H9 (cell line): Measurements from ENCODE around the gene TNFRSF1B. TPM values are rescaled to one million over a fixed set of nuclear protein-coding genes. Genes with fewer than 3 reads are reported as not detected.

ENCODE experiments used
- DNase-seq: peaks from one replicate; pipeline ENCODE4 v3.0.0-alpha.2; 2017
- H2AFZ ChIP-seq: one replicate; pipeline ENCODE4 v1.6.1; 2013; ENCODE audit warnings: mild to moderate bottlenecking, low read length, control low read depth, moderate library complexity
- H2AK5ac ChIP-seq: 2 replicates; pipeline ENCODE4 v1.6.1; 2013; ENCODE audit warnings: low read length, control low read depth, mixed read lengths; ENCODE audit not compliant: insufficient read length
- H2BK120ac ChIP-seq: one replicate; pipeline ENCODE4 v1.6.1; 2013; ENCODE audit warnings: low read depth, mild to moderate bottlenecking, low read length, control low read depth, inconsistent platforms; ENCODE audit not compliant: poor library complexity, severe bottlenecking
- H2BK12ac ChIP-seq: 2 replicates; pipeline ENCODE4 v1.6.1; 2013; ENCODE audit warnings: low read length, control low read depth, mixed read lengths, low read depth; ENCODE audit not compliant: insufficient read length
- H2BK15ac ChIP-seq: 2 replicates; pipeline ENCODE4 v1.6.1; 2013; ENCODE audit warnings: low read depth, low read length, control low read depth
- H2BK20ac ChIP-seq: one replicate; pipeline ENCODE4 v1.6.1; 2013; ENCODE audit warnings: low read depth, mild to moderate bottlenecking, low read length, control low read depth, inconsistent platforms; ENCODE audit not compliant: poor library complexity, severe bottlenecking
- H2BK5ac ChIP-seq: 2 replicates; pipeline ENCODE4 v1.6.1; 2013; ENCODE audit warnings: low read length, control low read depth, mixed read lengths; ENCODE audit not compliant: insufficient read length
- H3K14ac ChIP-seq: 2 replicates; pipeline ENCODE4 v1.6.1; 2013; ENCODE audit warnings: low read length, control low read depth; ENCODE audit not compliant: insufficient read depth
- H3K18ac ChIP-seq: 2 replicates; pipeline ENCODE4 v1.6.1; 2013; ENCODE audit warnings: low read depth, mild to moderate bottlenecking, mixed read lengths, low read length, control low read depth; ENCODE audit not compliant: insufficient read length
- H3K23ac ChIP-seq: 2 replicates; pipeline ENCODE4 v1.6.1; 2013; ENCODE audit warnings: low read length, control low read depth, mixed read lengths, low read depth; ENCODE audit not compliant: insufficient read length
- H3K23me2 ChIP-seq: 2 replicates; pipeline ENCODE4 v1.6.1; 2013; ENCODE audit warnings: low read depth, mild to moderate bottlenecking, mixed read lengths, low read length, control low read depth; ENCODE audit not compliant: insufficient read length, poor library complexity, severe bottlenecking
- H3K27ac ChIP-seq: 2 replicates; pipeline ENCODE4 v1.5.1; 2013; ENCODE audit warnings: low read length, control low read depth, mixed read lengths, low read depth; ENCODE audit not compliant: insufficient read length
- H3K27me3 ChIP-seq: 2 replicates; pipeline ENCODE4 v1.6.1; 2013; ENCODE audit warnings: low read length, control low read depth, inconsistent platforms; ENCODE audit not compliant: insufficient read depth
- H3K4ac ChIP-seq: 2 replicates; pipeline ENCODE4 v1.6.1; 2013; ENCODE audit warnings: low read depth, mild to moderate bottlenecking, control low read depth, inconsistent platforms, low read length, moderate library complexity
- H3K4me1 ChIP-seq: 2 replicates; pipeline ENCODE4 v1.6.1; 2013; ENCODE audit warnings: low read length, control low read depth, inconsistent platforms; ENCODE audit not compliant: insufficient read depth
- H3K4me2 ChIP-seq: 2 replicates; pipeline ENCODE4 v1.6.1; 2013; ENCODE audit warnings: low read length, control low read depth, mixed read lengths; ENCODE audit not compliant: insufficient read length, insufficient read depth
- H3K56ac ChIP-seq: 2 replicates; pipeline ENCODE4 v1.6.1; 2013; ENCODE audit warnings: low read depth, mild to moderate bottlenecking, mixed read lengths, low read length, control low read depth; ENCODE audit not compliant: insufficient read length
- H3K79me1 ChIP-seq: 2 replicates; pipeline ENCODE4 v1.6.1; 2013; ENCODE audit warnings: low read depth, mild to moderate bottlenecking, moderate library complexity, low read length, control low read depth, inconsistent platforms; ENCODE audit not compliant: insufficient read depth, poor library complexity, severe bottlenecking
- H3K79me2 ChIP-seq: 2 replicates; pipeline ENCODE4 v1.6.1; 2013; ENCODE audit warnings: low read length, control low read depth, inconsistent platforms; ENCODE audit not compliant: insufficient read depth
- H3K9ac ChIP-seq: 2 replicates; pipeline ENCODE4 v1.6.1; 2013; ENCODE audit warnings: low read length, control low read depth, mixed read lengths; ENCODE audit not compliant: insufficient read length; ENCODE audit errors: extremely low read depth
- H3K9me3 ChIP-seq: one replicate; pipeline ENCODE4 v1.6.1; 2013; ENCODE audit warnings: low read depth, low read length, inconsistent platforms; ENCODE audit not compliant: control insufficient read depth
- H3T11ph ChIP-seq: one replicate; pipeline ENCODE4 v1.6.1; 2013; ENCODE audit warnings: mild to moderate bottlenecking, low read length, control low read depth, inconsistent platforms
- H4K20me1 ChIP-seq: one replicate; pipeline ENCODE4 v1.6.1; 2013; ENCODE audit not compliant: control insufficient read depth, insufficient read length, insufficient read depth
- H4K5ac ChIP-seq: 2 replicates; pipeline ENCODE4 v1.6.1; 2013; ENCODE audit warnings: low read depth, mild to moderate bottlenecking, mixed read lengths, low read length, control low read depth; ENCODE audit not compliant: insufficient read length
- H4K8ac ChIP-seq: replicated peaks from 2 replicates; pipeline ENCODE4 v1.6.1; 2013; ENCODE audit warnings: low read length, control low read depth, mixed read lengths, low read depth; ENCODE audit not compliant: insufficient read length
- H4K91ac ChIP-seq: 2 replicates; pipeline ENCODE4 v1.6.1; 2013; ENCODE audit warnings: low read depth, mild to moderate bottlenecking, moderate library complexity, mixed read lengths, low read length, control low read depth; ENCODE audit not compliant: insufficient read length
- H3K27ac Mint-ChIP-seq, 3 experiments: 2 replicates in 2 of 3; 3 replicates in 1 of 3; pipeline ENCODE4 v1.8.0; 2020 to 2021; ENCODE audit warnings: mixed read lengths in 3 of 3, mild to moderate bottlenecking in 1 of 3, moderate library complexity in 1 of 3
- H3K27me3 Mint-ChIP-seq: 2 replicates; pipeline ENCODE4 v1.8.0; 2021; ENCODE audit warnings: low read depth, mild to moderate bottlenecking, moderate library complexity, mixed read lengths
- H3K36me3 Mint-ChIP-seq, 3 experiments: 2 replicates in 2 of 3; 3 replicates in 1 of 3; pipeline ENCODE4 v1.8.0; 2020 to 2021; ENCODE audit warnings: low read depth in 3 of 3, mixed read lengths in 3 of 3; ENCODE audit not compliant: insufficient read depth in 1 of 3
- H3K4me1 Mint-ChIP-seq, 2 experiments: 2 replicates each; pipeline ENCODE4 v1.8.0; 2020; ENCODE audit warnings: mixed read lengths in 2 of 2
- H3K4me3 Mint-ChIP-seq, 2 experiments: 2 replicates in 1 of 2; 3 replicates in 1 of 2; pipeline ENCODE4 v1.8.0; 2020 to 2021; ENCODE audit warnings: mild to moderate bottlenecking in 2 of 2, mixed read lengths in 2 of 2, moderate library complexity in 1 of 2
- H3K9me3 Mint-ChIP-seq, 2 experiments: 2 replicates in 1 of 2; 3 replicates in 1 of 2; pipeline ENCODE4 v1.8.0; 2020; ENCODE audit warnings: mild to moderate bottlenecking in 2 of 2, mixed read lengths in 2 of 2, moderate library complexity in 1 of 2
- WGBS: extraction: QIAGEN DNeasy Blood & Tissue Kit; methylation state at CpG from one replicate; pipeline ENCODE4 v1.1.7; 2013; ENCODE audit warnings: missing lambda C conversion rate, low lambda C conversion rate, mixed read lengths; ENCODE audit not compliant: insufficient read length; ENCODE audit errors: extremely low coverage; 5-methylcytosine and 5-hydroxymethylcytosine counted together
- total RNA-seq: library from RNA; stranded (reverse); gene quantifications from 2 replicates; pipeline ENCODE4 v1.2.1, GENCODE V29; 2021
- TF ChIP-seq, protein P1 (sequence below): fragments of 200-600 bp; sonication (generic); conservative IDR thresholded peaks from 3 replicates; pipeline ENCODE4 v1.8.0; 2021; ENCODE audit warnings: antibody characterized with exemption, mild to moderate bottlenecking

The TNFRSF1B gene
- total RNA-seq, 1 experiment from 2014 or later = 0.57 TPM

DNA sequence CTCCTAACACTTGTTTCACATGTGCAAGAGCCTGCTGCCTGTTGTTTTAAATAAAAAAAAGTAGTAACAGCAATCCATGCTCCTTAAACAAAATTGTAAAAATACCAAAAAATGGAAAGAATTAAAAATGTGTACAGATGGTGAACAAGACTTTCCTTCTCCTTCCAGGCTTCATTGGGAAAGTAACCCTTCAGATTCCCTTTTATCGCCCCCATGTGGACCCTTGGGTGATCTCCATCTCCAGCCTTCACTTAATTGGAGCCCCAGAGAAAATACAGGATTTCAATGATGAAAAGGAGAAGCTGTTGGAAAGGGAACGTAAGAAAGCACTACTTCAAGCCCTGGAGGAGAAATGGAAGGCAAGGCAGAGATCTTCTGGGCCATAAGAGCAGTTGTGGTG, 77.3 kb downstream of the TNFRSF1B start:
- no peak overlapping the region for H2AFZ ChIP-seq
- no peak overlapping the region for H4K8ac ChIP-seq
- DNase-seq = no peak
- H3K4ac ChIP-seq = no peak overlapping the region
- whole genome bisulfite sequencing = no CpG with 5 or more reads among the region's 2 CpGs
- no peak overlapping the region for H3K4me3 Mint-ChIP-seq
- H3T11ph ChIP-seq = no peak overlapping the region
- H4K91ac ChIP-seq = no peak overlapping the region
- no peak overlapping the region for H3K56ac ChIP-seq
- H3K4me2 ChIP-seq = no peak overlapping the region
- no peaks in the 10 kb centered on the region for H3K79me2 ChIP-seq
- no peak overlapping the region for H2BK120ac ChIP-seq
- H2AK5ac ChIP-seq = no peak overlapping the region
- H3K27ac Mint-ChIP-seq = peak overlapping the region in 1 of 3 experiments; percentile 25; a peak in 2 of 7 replicates
- H2BK5ac ChIP-seq = no peak overlapping the region
- no peaks in the 10 kb centered on the region for H3K23me2 ChIP-seq
- H3K4me1 Mint-ChIP-seq = peaks cover 27 to 31% of the 10 kb centered on the region in 2 experiments
- no peaks in the 10 kb centered on the region for H3K79me1 ChIP-seq
- TF ChIP-seq, protein P1, sequence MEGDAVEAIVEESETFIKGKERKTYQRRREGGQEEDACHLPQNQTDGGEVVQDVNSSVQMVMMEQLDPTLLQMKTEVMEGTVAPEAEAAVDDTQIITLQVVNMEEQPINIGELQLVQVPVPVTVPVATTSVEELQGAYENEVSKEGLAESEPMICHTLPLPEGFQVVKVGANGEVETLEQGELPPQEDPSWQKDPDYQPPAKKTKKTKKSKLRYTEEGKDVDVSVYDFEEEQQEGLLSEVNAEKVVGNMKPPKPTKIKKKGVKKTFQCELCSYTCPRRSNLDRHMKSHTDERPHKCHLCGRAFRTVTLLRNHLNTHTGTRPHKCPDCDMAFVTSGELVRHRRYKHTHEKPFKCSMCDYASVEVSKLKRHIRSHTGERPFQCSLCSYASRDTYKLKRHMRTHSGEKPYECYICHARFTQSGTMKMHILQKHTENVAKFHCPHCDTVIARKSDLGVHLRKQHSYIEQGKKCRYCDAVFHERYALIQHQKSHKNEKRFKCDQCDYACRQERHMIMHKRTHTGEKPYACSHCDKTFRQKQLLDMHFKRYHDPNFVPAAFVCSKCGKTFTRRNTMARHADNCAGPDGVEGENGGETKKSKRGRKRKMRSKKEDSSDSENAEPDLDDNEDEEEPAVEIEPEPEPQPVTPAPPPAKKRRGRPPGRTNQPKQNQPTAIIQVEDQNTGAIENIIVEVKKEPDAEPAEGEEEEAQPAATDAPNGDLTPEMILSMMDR = peak; percentile 71
- H3K9ac ChIP-seq = no peak overlapping the region
- no peaks in the 10 kb centered on the region for H3K9me3 ChIP-seq
- peaks cover 4 to 35% (median 27%) of the 10 kb centered on the region in 3 experiments; a peak in 6 of 7 replicates for H3K36me3 Mint-ChIP-seq
- no peak overlapping the region for H4K5ac ChIP-seq
- H3K23ac ChIP-seq = no peak overlapping the region
- H3K4me1 ChIP-seq = peaks cover 5% of the 10 kb centered on the region; the same call in 1 of the 2 replicates
- no peaks in the 10 kb centered on the region for H3K27me3 Mint-ChIP-seq
- no peak overlapping the region for H2BK15ac ChIP-seq
- no peak overlapping the region for H2BK20ac ChIP-seq
- H4K20me1 ChIP-seq = no peaks in the 10 kb centered on the region
- H3K14ac ChIP-seq = no peak overlapping the region
- H3K18ac ChIP-seq = no peak overlapping the region
- no peak overlapping the region for H3K27ac ChIP-seq
- no peak overlapping the region for H2BK12ac ChIP-seq
- H3K27me3 ChIP-seq = no peaks in the 10 kb centered on the region
- no peaks in the 10 kb centered on the region for H3K9me3 Mint-ChIP-seq
